ENCODE data around the gene BUD13.

The BUD13 gene

GRCh38 chr11:116724813-116725212 lies 48.0 kb downstream of the BUD13 start:
- Histone ChIP-seq H3K4me3 (ENCODE audit: low read length) (no peak overlapping the region), H3K4me1 (ENCODE audit: low read length) (no peaks in the 10 kb centered on the region), H3K4me2 (ENCODE audit: low read depth, low read length) (no peak overlapping the region), H2AFZ (ENCODE audit: low read length) (no peak overlapping the region), H3K9me2 (replicated peaks; ENCODE audit: insufficient read depth, low read length) (no peaks in the 10 kb centered on the region), H4K20me1 (ENCODE audit: insufficient read depth, low read length) (no peaks in the 10 kb centered on the region), H3K79me2 (ENCODE audit: low read length) (no peaks in the 10 kb centered on the region), H3K9ac (ENCODE audit: low read length) (no peak overlapping the region), H3K36me3 (replicated peaks; ENCODE audit: insufficient read depth, low read length) (no peaks in the 10 kb centered on the region), H3K27me3 (replicated peaks; ENCODE audit: insufficient read depth, low read length) (no peaks in the 10 kb centered on the region), H3K9me3 (replicated peaks; ENCODE audit: insufficient read depth, low read length) (no peaks in the 10 kb centered on the region), H3K27ac (ENCODE audit: low read length) (no peak overlapping the region), H3F3A (ENCODE audit: insufficient read depth, low read length) (no peaks in the 10 kb centered on the region)
- no peak for TF ChIP-seq CTCF (IDR thresholded peaks at IDR 0.05; ENCODE audit: low read length)
- no peak for TF ChIP-seq EZH2phosphoT487 (IDR thresholded peaks at IDR 0.05; ENCODE audit: low read length)
- TF ChIP-seq EZH2 (optimal IDR thresholded peaks at IDR 0.05; ENCODE audit: low read depth, low read length) = no peak
- DNase-seq = no peak

GRCh38 chr11:116723511-116723910 lies 49.3 kb downstream of the BUD13 start:
- H3K4me3 ChIP-seq (ENCODE audit: low read length) = no peak overlapping the region
- no peak for DNase-seq
- no peaks in the 10 kb centered on the region for H3K9me2 ChIP-seq (replicated peaks; ENCODE audit: insufficient read depth, low read length)
- no peaks in the 10 kb centered on the region for H4K20me1 ChIP-seq (ENCODE audit: insufficient read depth, low read length)
- no peak overlapping the region for H2AFZ ChIP-seq (ENCODE audit: low read length)
- H3K27ac ChIP-seq (ENCODE audit: low read length) = no peak overlapping the region
- no peaks in the 10 kb centered on the region for H3F3A ChIP-seq (ENCODE audit: insufficient read depth, low read length)
- no peaks in the 10 kb centered on the region for H3K27me3 ChIP-seq (replicated peaks; ENCODE audit: insufficient read depth, low read length)
- H3K4me2 ChIP-seq (ENCODE audit: low read depth, low read length) = no peak overlapping the region
- H3K36me3 ChIP-seq (replicated peaks; ENCODE audit: insufficient read depth, low read length) = no peaks in the 10 kb centered on the region
- H3K79me2 ChIP-seq (ENCODE audit: low read length) = no peaks in the 10 kb centered on the region
- no peak overlapping the region for H3K9ac ChIP-seq (ENCODE audit: low read length)
- no peaks in the 10 kb centered on the region for H3K4me1 ChIP-seq (ENCODE audit: low read length)
- TF ChIP-seq EZH2 (optimal IDR thresholded peaks at IDR 0.05; ENCODE audit: low read depth, low read length) (no peak), EZH2phosphoT487 (IDR thresholded peaks at IDR 0.05; ENCODE audit: low read length) (no peak), CTCF (IDR thresholded peaks at IDR 0.05; ENCODE audit: low read length) (no peak)
- no peaks in the 10 kb centered on the region for H3K9me3 ChIP-seq (replicated peaks; ENCODE audit: insufficient read depth, low read length)

GRCh38 chr11:116721988-116722387 lies 50.8 kb downstream of the BUD13 start:
- Histone ChIP-seq H3K4me3 (ENCODE audit: low read length) (no peak overlapping the region), H3K27ac (ENCODE audit: low read length) (no peak overlapping the region), H3K9ac (ENCODE audit: low read length) (no peak overlapping the region), H3K27me3 (replicated peaks; ENCODE audit: insufficient read depth, low read length) (no peaks in the 10 kb centered on the region), H3F3A (ENCODE audit: insufficient read depth, low read length) (no peaks in the 10 kb centered on the region), H3K36me3 (replicated peaks; ENCODE audit: insufficient read depth, low read length) (no peaks in the 10 kb centered on the region), H4K20me1 (ENCODE audit: insufficient read depth, low read length) (no peaks in the 10 kb centered on the region), H3K4me1 (ENCODE audit: low read length) (no peaks in the 10 kb centered on the region), H3K4me2 (ENCODE audit: low read depth, low read length) (no peak overlapping the region), H3K79me2 (ENCODE audit: low read length) (no peaks in the 10 kb centered on the region), H3K9me3 (replicated peaks; ENCODE audit: insufficient read depth, low read length) (no peaks in the 10 kb centered on the region), H2AFZ (ENCODE audit: low read length) (no peak overlapping the region), H3K9me2 (replicated peaks; ENCODE audit: insufficient read depth, low read length) (no peaks in the 10 kb centered on the region)
- no peak for TF ChIP-seq EZH2phosphoT487 (IDR thresholded peaks at IDR 0.05; ENCODE audit: low read length)
- no peak for TF ChIP-seq EZH2 (optimal IDR thresholded peaks at IDR 0.05; ENCODE audit: low read depth, low read length)
- no peak for TF ChIP-seq CTCF (IDR thresholded peaks at IDR 0.05; ENCODE audit: low read length)
- no peak for DNase-seq
